ENCODE measurements around the gene MSANTD2.

The MSANTD2 gene

DNA sequence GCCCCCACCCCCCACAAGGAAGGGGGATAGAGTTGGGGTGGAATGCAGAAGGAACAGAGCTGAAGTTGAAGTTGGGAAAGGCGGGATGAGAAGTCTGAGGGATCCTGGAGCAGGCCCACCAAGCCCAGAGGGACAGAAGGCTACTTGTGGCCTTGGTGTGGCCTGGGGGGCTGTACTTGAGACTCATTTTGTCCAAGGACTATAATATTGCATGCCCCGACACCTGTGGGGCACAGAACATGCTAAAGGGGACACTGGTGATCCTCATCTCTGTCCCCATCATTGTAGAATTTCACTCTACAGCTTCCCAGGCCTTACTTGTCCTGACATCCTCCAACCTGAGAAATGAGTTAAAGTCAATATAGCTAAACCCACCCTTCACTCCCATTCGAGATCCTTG, 39.4 kb downstream of the MSANTD2 start:
- H3K4me3 ChIP-seq (ENCODE audit: low read length), result peak overlapping the region; percentile 28; the same call in 1 of the 2 replicates
- H3K79me2 ChIP-seq (ENCODE audit: control insufficient read depth, low read length), result no peaks in the 10 kb centered on the region
- peaks cover 46% of the 10 kb centered on the region for H3K27me3 ChIP-seq (ENCODE audit: control insufficient read depth, low read length)
- H3K4me2 ChIP-seq (ENCODE audit: low read length), result peak overlapping the region; percentile 54
- no peaks in the 10 kb centered on the region for H3K9me2 ChIP-seq (replicated peaks; ENCODE audit: control insufficient read depth, low read length)
- no peaks in the 10 kb centered on the region for H3K36me3 ChIP-seq (ENCODE audit: control insufficient read depth, low read length)
- peaks cover 49% of the 10 kb centered on the region for H3K4me1 ChIP-seq (ENCODE audit: control insufficient read depth, low read length)
- no peaks in the 10 kb centered on the region for H4K20me1 ChIP-seq (ENCODE audit: control insufficient read depth, insufficient read depth, low read depth, low read length)
- no peak overlapping the region for H3K27ac ChIP-seq (ENCODE audit: low read depth, low read length)
- H3K9me3 ChIP-seq (ENCODE audit: control insufficient read depth, insufficient read depth, low read length), result no peaks in the 10 kb centered on the region
- H3F3A ChIP-seq (ENCODE audit: control insufficient read depth, insufficient read depth), result no peaks in the 10 kb centered on the region
- TF ChIP-seq, protein P1, sequence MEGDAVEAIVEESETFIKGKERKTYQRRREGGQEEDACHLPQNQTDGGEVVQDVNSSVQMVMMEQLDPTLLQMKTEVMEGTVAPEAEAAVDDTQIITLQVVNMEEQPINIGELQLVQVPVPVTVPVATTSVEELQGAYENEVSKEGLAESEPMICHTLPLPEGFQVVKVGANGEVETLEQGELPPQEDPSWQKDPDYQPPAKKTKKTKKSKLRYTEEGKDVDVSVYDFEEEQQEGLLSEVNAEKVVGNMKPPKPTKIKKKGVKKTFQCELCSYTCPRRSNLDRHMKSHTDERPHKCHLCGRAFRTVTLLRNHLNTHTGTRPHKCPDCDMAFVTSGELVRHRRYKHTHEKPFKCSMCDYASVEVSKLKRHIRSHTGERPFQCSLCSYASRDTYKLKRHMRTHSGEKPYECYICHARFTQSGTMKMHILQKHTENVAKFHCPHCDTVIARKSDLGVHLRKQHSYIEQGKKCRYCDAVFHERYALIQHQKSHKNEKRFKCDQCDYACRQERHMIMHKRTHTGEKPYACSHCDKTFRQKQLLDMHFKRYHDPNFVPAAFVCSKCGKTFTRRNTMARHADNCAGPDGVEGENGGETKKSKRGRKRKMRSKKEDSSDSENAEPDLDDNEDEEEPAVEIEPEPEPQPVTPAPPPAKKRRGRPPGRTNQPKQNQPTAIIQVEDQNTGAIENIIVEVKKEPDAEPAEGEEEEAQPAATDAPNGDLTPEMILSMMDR (IDR thresholded peaks at IDR 0.05; ENCODE audit: low read depth, low read length, poor library complexity, severe bottlenecking), result no peak

DNA sequence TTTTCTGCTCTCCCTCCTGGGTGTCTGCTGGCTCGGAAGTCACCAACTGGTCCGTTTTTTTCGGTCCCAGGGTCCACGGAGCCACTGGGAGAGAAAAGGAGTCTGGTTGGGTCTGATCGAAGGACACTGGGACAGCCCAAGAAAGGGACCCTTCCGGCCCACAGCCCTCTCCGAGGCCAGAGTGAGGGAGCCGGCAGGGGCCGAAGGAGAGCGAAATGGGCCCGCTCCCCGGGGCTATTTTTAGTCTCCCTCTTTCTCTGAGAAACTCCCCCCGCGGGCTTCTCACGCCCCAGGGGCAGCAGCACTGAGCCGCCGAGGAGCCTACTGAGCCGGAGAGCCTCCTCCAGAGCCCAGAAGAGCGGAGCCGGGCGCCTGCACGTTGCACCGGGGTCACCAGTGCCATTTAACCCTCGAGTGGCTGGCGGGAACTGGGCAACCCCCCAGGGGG, 40.0 kb downstream of the MSANTD2 start:
- Histone ChIP-seq H3K79me2 (ENCODE audit: control insufficient read depth, low read length) (no peaks in the 10 kb centered on the region), H3K4me1 (ENCODE audit: control insufficient read depth, low read length) (peaks cover 49% of the 10 kb centered on the region), H4K20me1 (ENCODE audit: control insufficient read depth, insufficient read depth, low read depth, low read length) (no peaks in the 10 kb centered on the region), H3K4me3 (ENCODE audit: low read length) (peak overlapping the region; percentile 28), H3K9me3 (ENCODE audit: control insufficient read depth, insufficient read depth, low read length) (no peaks in the 10 kb centered on the region), H3K4me2 (ENCODE audit: low read length) (peak overlapping the region; percentile 54), H3K9me2 (replicated peaks; ENCODE audit: control insufficient read depth, low read length) (no peaks in the 10 kb centered on the region), H3K27me3 (ENCODE audit: control insufficient read depth, low read length) (peaks cover 46% of the 10 kb centered on the region), H3K36me3 (ENCODE audit: control insufficient read depth, low read length) (no peaks in the 10 kb centered on the region), H3F3A (ENCODE audit: control insufficient read depth, insufficient read depth) (no peaks in the 10 kb centered on the region; the same call in 1 of the 2 replicates), H3K27ac (ENCODE audit: low read depth, low read length) (no peak overlapping the region)
- TF ChIP-seq, protein P1 (IDR thresholded peaks at IDR 0.05; ENCODE audit: low read depth, low read length, poor library complexity, severe bottlenecking), result no peak
- no peak for TF ChIP-seq EZH2phosphoT487 (IDR thresholded peaks at IDR 0.05; ENCODE audit: borderline replicate concordance, low read length)

DNA sequence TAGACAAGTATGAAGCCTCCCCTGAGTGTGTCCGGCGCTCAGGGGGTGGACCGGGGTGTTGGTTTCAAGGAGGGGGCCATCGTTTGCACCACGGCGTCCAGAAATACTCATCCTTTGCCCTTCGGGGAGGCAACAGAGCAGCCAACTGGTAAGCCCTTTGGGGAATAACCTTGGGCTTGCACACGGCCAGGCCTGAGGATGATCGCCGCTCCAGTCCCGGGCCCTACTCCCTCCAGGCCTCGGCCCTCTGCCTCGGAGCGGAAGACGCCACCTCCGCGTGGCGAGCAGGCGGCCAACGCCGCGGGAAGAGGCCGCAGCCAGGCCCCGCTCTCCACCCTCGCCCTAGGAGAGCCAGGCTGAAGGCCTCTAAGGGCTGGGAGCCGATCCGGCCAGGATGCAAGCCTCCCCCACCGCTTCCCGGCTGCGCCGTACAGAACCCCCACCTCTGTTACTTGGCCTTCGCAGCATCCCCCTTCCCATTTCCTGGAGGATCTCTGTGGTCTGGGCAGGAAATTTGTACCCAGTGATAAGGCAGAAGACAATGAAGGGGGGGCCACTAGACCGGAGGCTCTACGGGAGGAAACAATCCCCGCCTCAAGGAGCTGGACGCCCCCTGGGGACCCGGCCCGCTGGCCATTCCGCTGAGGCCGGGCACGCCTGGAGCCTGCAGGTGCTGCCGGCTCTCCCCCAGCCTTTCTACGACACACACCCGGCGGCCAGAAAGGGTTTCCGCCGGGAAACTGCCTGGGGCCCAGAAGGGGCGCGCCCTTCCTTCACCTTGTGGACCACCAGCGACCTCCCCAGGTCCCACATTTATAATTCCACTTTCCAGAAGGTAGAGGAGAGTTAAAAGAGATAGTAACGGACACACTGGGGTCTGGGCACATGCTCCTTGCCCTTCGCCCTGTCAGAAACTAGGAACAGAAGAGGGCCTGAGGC, 40.7 kb downstream of the MSANTD2 start:
- H4K20me1 ChIP-seq (ENCODE audit: control insufficient read depth, insufficient read depth, low read depth, low read length), result no peaks in the 10 kb centered on the region
- peak overlapping the region; percentile 28 for H3K4me3 ChIP-seq (ENCODE audit: low read length)
- H3K79me2 ChIP-seq (ENCODE audit: control insufficient read depth, low read length), result no peaks in the 10 kb centered on the region
- H3K36me3 ChIP-seq (ENCODE audit: control insufficient read depth, low read length), result no peaks in the 10 kb centered on the region
- TF ChIP-seq EZH2phosphoT487 (IDR thresholded peaks at IDR 0.05; ENCODE audit: borderline replicate concordance, low read length), result no peak
- TF ChIP-seq, protein P1 (IDR thresholded peaks at IDR 0.05; ENCODE audit: low read depth, low read length, poor library complexity, severe bottlenecking), result no peak
- no peaks in the 10 kb centered on the region; the same call in 1 of the 2 replicates for H3F3A ChIP-seq (ENCODE audit: control insufficient read depth, insufficient read depth)
- H3K9me3 ChIP-seq (ENCODE audit: control insufficient read depth, insufficient read depth, low read length), result no peaks in the 10 kb centered on the region
- H3K4me1 ChIP-seq (ENCODE audit: control insufficient read depth, low read length), result peaks cover 49% of the 10 kb centered on the region
- H3K9me2 ChIP-seq (replicated peaks; ENCODE audit: control insufficient read depth, low read length), result no peaks in the 10 kb centered on the region
- peaks cover 46% of the 10 kb centered on the region for H3K27me3 ChIP-seq (ENCODE audit: control insufficient read depth, low read length)
- H3K27ac ChIP-seq (ENCODE audit: low read depth, low read length), result no peak overlapping the region
- peak overlapping the region; percentile 54 for H3K4me2 ChIP-seq (ENCODE audit: low read length)

All from DOHH2 (cell line).